ENCODE data around the gene ATP6V1C2. TPM values are rescaled to one million over a fixed set of nuclear protein-coding genes. Genes with fewer than 3 reads are reported as not detected.

ATP6V1C2 gene
- total and polyA plus RNA-seq, 9 of the 15 experiments (the other 6 are each of a cell fraction or from before 2014, with no cell fraction given) = 0.01 to 0.31 (median 0.10) TPM; not detected in 4

DNA sequence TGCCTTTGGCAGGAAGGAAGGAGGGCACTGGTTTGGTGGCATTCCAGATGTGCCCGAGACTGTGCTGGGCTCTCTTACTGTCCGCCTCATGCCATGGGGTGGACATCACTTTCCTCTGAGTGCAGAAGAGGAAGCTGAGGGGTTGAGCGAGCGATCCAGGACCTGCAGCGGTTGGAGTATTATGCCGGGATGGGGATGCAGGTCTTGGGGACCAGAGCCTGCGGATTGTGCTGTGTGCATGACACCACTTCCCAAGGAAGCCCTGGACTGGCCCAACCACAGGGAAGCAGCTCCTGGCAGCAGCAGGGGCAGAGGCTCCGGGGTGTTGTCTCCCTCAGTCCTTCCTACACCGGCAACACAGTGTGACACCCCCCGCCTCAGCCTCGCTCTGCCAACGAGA is 44.5 kb downstream of the ATP6V1C2 start:
- H3K27ac ChIP-seq (ENCODE audit: extremely low read depth, low read depth, low read length) = no peak overlapping the region
- H3K79me2 ChIP-seq (ENCODE audit: control insufficient read depth, insufficient read depth, low read length) = no peaks in the 10 kb centered on the region
- H3K9me1 ChIP-seq (ENCODE audit: control insufficient read depth, insufficient read depth, low read length) = no peaks in the 10 kb centered on the region
- TF ChIP-seq IFI16 (CRISPR knock-in tag; IDR thresholded peaks at IDR 0.05) (no peak), CBX1 (IDR thresholded peaks at IDR 0.05; ENCODE audit: low read depth) (no peak), SETDB1 (IDR thresholded peaks at IDR 0.05; ENCODE audit: low read length) (no peak), ZHX1 (conservative IDR thresholded peaks at IDR 0.05; ENCODE audit: low read length) (no peak), FOXM1 (IDR thresholded peaks at IDR 0.05; ENCODE audit: low read depth) (no peak), FOXM1 (CRISPR knock-in tag; IDR thresholded peaks at IDR 0.05; ENCODE audit: low read depth) (no peak), FOXJ2 (tag; IDR thresholded peaks at IDR 0.05) (no peak), BHLHE40 (IDR thresholded peaks at IDR 0.05; ENCODE audit: low read length) (no peak), ZSCAN29 (IDR thresholded peaks at IDR 0.05) (no peak), ZNF57 (CRISPR knock-in tag; IDR thresholded peaks at IDR 0.05) (no peak), ELF2 (CRISPR knock-in tag; IDR thresholded peaks at IDR 0.05) (no peak), PURB (CRISPR knock-in tag; IDR thresholded peaks at IDR 0.05; ENCODE audit: low read depth) (no peak), MCM7 (IDR thresholded peaks at IDR 0.05) (no peak), SIN3A (IDR thresholded peaks at IDR 0.05; ENCODE audit: borderline replicate concordance in 2 of 2, control insufficient read depth in 1 of 2, low read depth in 2 of 2, low read length in 2 of 2) (no peak), CC2D1A (IDR thresholded peaks at IDR 0.05) (no peak), EHMT2 (IDR thresholded peaks at IDR 0.05) (no peak)
- TF ChIP-seq, protein P1, sequence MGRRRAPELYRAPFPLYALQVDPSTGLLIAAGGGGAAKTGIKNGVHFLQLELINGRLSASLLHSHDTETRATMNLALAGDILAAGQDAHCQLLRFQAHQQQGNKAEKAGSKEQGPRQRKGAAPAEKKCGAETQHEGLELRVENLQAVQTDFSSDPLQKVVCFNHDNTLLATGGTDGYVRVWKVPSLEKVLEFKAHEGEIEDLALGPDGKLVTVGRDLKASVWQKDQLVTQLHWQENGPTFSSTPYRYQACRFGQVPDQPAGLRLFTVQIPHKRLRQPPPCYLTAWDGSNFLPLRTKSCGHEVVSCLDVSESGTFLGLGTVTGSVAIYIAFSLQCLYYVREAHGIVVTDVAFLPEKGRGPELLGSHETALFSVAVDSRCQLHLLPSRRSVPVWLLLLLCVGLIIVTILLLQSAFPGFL (CRISPR knock-in tag; IDR thresholded peaks at IDR 0.05) = no peak
- no peak for ATAC-seq
- H3K4me1 ChIP-seq (replicated peaks in 1 of 2; ENCODE audit: control insufficient read depth in 2 of 2, insufficient read depth in 2 of 2, low read length in 2 of 2) = peaks cover 6 to 8% of the 10 kb centered on the region in 2 experiments; a peak in 3 of 5 replicates
- no peak overlapping the region for H3K9ac ChIP-seq (ENCODE audit: insufficient read depth in 1 of 2, low read depth in 2 of 2, low read length in 2 of 2)
- H2AFZ ChIP-seq (ENCODE audit: low read depth, low read length) = no peak overlapping the region
- ChIA-PET POLR2A (interaction anchor here (0.6 to 0.8 kb wide), 5 partner anchors 14 to 333 kb away, joined by 3 to 5 read pairs (median 4); partner anchors contain the start of gene NOL10), CTCF (ENCODE audit: low intra/inter-chr PET ratio) (no interaction called here)
- 3% methylated on average over 10 of the region's 12 CpGs for WGBS (ENCODE audit: insufficient coverage, low coverage, missing lambda C conversion rate)
- BruUV-seq (replicated peaks) = no TSS peak
- H4K20me1 ChIP-seq (replicated peaks; ENCODE audit: control insufficient read depth, insufficient read depth, low read length) = no peaks in the 10 kb centered on the region; the same call in 1 of the 2 replicates
- FAIRE-seq = no peak
- no peak for DNase-seq (ENCODE audit: extremely low read depth in 1 of 4, low spot score in 3 of 4)
- in situ Hi-C loops (cut with MboI) (no loop called here), intact Hi-C loops (cut with micrococcal nuclease) (no loop called here)
- no peaks in the 10 kb centered on the region for H3K9me3 ChIP-seq (replicated peaks; ENCODE audit: control insufficient read depth, insufficient read depth, low read depth, low read length)
- H3K36me3 ChIP-seq (ENCODE audit: control insufficient read depth, insufficient read depth, low read length) = no peaks in the 10 kb centered on the region
- no peak overlapping the region for H3K4me2 ChIP-seq (ENCODE audit: insufficient read depth, low read length)
- peaks cover 32 to 77% of the 10 kb centered on the region in 2 experiments; a peak in 4 of 5 replicates for H3K27me3 ChIP-seq (ENCODE audit: control insufficient read depth in 2 of 2, insufficient read depth in 2 of 2, low read length in 2 of 2)
- H3K4me3 ChIP-seq = no peak overlapping the region

All from K562 (cell line).